Pancreas (tissue), 10 donors: Measurements from ENCODE around the gene GALNT17. TPM values are rescaled to one million over a fixed set of nuclear protein-coding genes. Genes with fewer than 3 reads are reported as not detected.

Source experiments
- ATAC-seq, 4 donors: fragments of 200-7000 bp; cut with Tn5 transposase; one replicate each; pipeline versions ENCODE4 v1.8.0 to v1.9.1; 2020; ENCODE audit warnings: mild to moderate bottlenecking in 4 of 4, moderate library complexity in 4 of 4
- DNase-seq, 6 donors: peaks; one replicate each; pipeline ENCODE4 v3.0.0-alpha.2; 2020
- FAIRE-seq: peaks from 2 replicates; lab custom pipeline; 2012; peaks lifted over from hg19 to GRCh38; lab: Jason Lieb, UNC
- H3K27ac ChIP-seq, 4 donors: fragments of 200-600 bp; sonication (generic); 1 replicate in 3 of 4; 2 replicates in 1 of 4; pipeline versions ENCODE4 v1.5.0 to v1.8.0; 2020
- H3K27me3 ChIP-seq, 4 donors: fragments of 200-600 bp; one replicate each; pipeline ENCODE4 v1.8.0; 2021
- H3K36me3 ChIP-seq, 3 donors: fragments of 200-600 bp; sonication (generic) in 1 of 3; one replicate each; pipeline versions ENCODE4 v1.5.0 to v1.8.0; 2020 to 2021
- H3K4me1 ChIP-seq, 3 donors: fragments of 200-600 bp; one replicate each; pipeline ENCODE4 v1.8.0; 2021
- H3K4me3 ChIP-seq, 4 donors: fragments of 200-600 bp; sonication (generic) in 2 of 4; one replicate each; pipeline versions ENCODE4 v1.5.0 to v1.8.0; 2020 to 2021
- H3K9me3 ChIP-seq, 4 donors: fragments of 200-600 bp; one replicate each; pipeline ENCODE4 v1.8.0; 2021
- WGBS, 2 donors: extraction: QIAGEN DNeasy Blood & Tissue Kit; methylation state at CpG; one replicate each; pipeline ENCODE4 v1.1.7; 2013; 5-methylcytosine and 5-hydroxymethylcytosine counted together
- intact Hi-C, 3 donors: fragments of 100-400 bp; cut with DNase I; formaldehyde crosslinking; loops; one replicate each; pipeline versions ENCODE4 v1.11.1 to v1.14.2; 2022
- polyA plus RNA-seq, 2 donors: library from polyadenylated mRNA; stranded (reverse); fragments of 200-250 nt; gene quantifications; one replicate each; pipeline ENCODE4 v1.2.3, GENCODE V29; 2013
- total RNA-seq, 6 donors: library from RNA; stranded (reverse); fragmentation: NEBNext Ultra II Directional in 4 of 6; extraction: Animal tissue kit (Norgen Biotek cat#: 25700) in 4 of 6; gene quantifications; one replicate each; pipeline versions ENCODE4 v1.2.1 to v1.2.4, GENCODE V29; 2021 to 2023
- TF ChIP-seq, protein P1 (sequence below), 4 donors: fragments of 200-600 bp; sonication (generic) in 3 of 4; IDR thresholded peaks; one replicate each; pipeline versions ENCODE4 v1.5.0 to v1.8.0; 2021; ENCODE audit warnings: antibody characterized with exemption in 4 of 4
- donor health status: healthy with polysubstance abuse.
- donor health status: DM: no; HTN: no; CAD: no; lungs with moderate emphysema.
- donor health status: DM: no; HTN: no; CAD: no.
- donor health status: control.
- donor health status: control.
- donor health status: Bipolar disorder and iron deficiency.
- donor health status: DM: yes; HTN: yes; CAD: no.
- donor health status: DM: no; HTN: no; CAD: no.
- donor health status: DM: no; HTN: no; CAD: no.
- donor health status: DM: yes; HTN: yes; CAD: no.

Gene GALNT17
- total and polyA plus RNA-seq, 8 donors: 0.70 to 4.6 (median 2.9) TPM

DNA sequence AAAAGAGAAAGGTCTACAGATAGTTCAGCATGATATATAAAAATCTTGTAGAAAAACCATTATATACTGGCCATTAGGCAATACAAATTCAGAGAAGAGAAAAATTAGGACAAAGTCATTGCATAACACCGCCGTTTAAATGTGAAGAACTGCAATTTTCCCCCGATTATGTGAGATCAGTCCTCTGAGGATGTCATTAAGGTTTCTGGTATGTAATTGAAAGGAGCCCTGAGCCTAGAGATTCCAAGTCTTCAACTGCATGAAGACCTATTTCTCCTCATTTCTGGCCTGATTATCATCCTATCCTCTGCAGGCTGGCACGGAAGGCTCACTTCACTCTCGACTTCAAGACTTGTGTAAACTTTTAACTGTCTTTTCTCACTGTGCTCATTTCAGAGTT lies 395.3 kb downstream of the GALNT17 start:
- Histone ChIP-seq H3K27ac (no peak overlapping the region), H3K4me1 (no peaks in the 10 kb centered on the region), H3K36me3 (no peaks in the 10 kb centered on the region), H3K4me3 (no peak overlapping the region), H3K9me3 (no peaks in the 10 kb centered on the region), H3K27me3 (no peaks in the 10 kb centered on the region)
- 77 to 84% methylated on average over 5 of the region's 5 CpGs for WGBS, 2 donors
- DNase-seq (no peak), FAIRE-seq (no peak), ATAC-seq (no peak)
- intact Hi-C loops: no loop called here
- TF ChIP-seq, protein P1, sequence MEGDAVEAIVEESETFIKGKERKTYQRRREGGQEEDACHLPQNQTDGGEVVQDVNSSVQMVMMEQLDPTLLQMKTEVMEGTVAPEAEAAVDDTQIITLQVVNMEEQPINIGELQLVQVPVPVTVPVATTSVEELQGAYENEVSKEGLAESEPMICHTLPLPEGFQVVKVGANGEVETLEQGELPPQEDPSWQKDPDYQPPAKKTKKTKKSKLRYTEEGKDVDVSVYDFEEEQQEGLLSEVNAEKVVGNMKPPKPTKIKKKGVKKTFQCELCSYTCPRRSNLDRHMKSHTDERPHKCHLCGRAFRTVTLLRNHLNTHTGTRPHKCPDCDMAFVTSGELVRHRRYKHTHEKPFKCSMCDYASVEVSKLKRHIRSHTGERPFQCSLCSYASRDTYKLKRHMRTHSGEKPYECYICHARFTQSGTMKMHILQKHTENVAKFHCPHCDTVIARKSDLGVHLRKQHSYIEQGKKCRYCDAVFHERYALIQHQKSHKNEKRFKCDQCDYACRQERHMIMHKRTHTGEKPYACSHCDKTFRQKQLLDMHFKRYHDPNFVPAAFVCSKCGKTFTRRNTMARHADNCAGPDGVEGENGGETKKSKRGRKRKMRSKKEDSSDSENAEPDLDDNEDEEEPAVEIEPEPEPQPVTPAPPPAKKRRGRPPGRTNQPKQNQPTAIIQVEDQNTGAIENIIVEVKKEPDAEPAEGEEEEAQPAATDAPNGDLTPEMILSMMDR (IDR thresholded peaks at IDR 0.05): no peak

DNA sequence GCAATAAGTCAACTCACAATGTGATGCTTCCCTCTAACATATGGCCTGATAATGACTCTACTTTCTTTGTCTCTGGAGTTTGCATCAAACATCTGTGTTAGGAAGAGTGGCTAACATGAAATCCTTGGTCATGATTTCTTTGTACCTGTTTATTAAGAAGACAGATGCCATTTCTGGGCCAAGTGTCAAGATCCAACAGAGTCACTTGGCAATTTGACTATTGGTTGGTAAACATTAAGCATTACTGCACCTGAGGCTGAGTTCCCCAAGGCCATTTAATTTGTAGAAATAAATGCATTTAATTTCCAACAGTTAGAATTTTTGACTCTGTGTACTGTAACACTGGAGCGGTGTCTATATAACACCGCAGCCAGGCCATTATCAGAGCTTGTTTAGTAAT lies 403.7 kb downstream of the GALNT17 start:
- DNase-seq (no peak), FAIRE-seq (no peak), ATAC-seq (no peak)
- TF ChIP-seq, protein P1 (IDR thresholded peaks at IDR 0.05): no peak
- Histone ChIP-seq H3K9me3 (no peaks in the 10 kb centered on the region), H3K36me3 (no peaks in the 10 kb centered on the region), H3K27ac (no peak overlapping the region), H3K4me1 (no peaks in the 10 kb centered on the region), H3K4me3 (no peak overlapping the region), H3K27me3 (no peaks in the 10 kb centered on the region)
- WGBS, 2 donors: 87 to 92% methylated on average over 2 of the region's 2 CpGs
- intact Hi-C loops: no loop called here

DNA sequence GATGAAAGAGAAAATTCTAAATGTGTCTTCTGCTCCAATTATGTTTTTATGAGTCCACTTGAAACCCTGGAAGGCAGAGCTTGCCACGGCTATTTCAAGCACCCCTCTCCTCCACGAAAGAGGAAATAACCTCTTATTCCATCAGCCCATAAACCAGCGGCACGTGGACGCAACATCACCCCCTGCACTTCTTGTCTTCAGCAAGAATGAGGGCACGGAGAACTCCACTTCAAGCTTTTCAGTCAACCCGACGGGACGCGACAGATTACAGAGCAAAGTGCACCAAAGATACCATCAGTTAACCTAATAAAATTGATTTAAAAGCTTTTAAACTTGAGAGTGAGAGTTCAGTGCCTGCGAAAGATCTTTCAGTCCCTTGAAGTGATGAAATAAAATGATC lies 406.3 kb downstream of the GALNT17 start:
- no peak for ATAC-seq
- Histone ChIP-seq H3K36me3 (no peaks in the 10 kb centered on the region), H3K4me1 (no peaks in the 10 kb centered on the region), H3K4me3 (no peak overlapping the region), H3K27ac (no peak overlapping the region), H3K27me3 (no peaks in the 10 kb centered on the region), H3K9me3 (no peaks in the 10 kb centered on the region)
- no peak for DNase-seq
- intact Hi-C loops: no loop called here
- FAIRE-seq: no peak
- TF ChIP-seq, protein P1 (IDR thresholded peaks at IDR 0.05): no peak
- 75 to 77% methylated on average over 11 of the region's 11 CpGs for WGBS, 2 donors

DNA sequence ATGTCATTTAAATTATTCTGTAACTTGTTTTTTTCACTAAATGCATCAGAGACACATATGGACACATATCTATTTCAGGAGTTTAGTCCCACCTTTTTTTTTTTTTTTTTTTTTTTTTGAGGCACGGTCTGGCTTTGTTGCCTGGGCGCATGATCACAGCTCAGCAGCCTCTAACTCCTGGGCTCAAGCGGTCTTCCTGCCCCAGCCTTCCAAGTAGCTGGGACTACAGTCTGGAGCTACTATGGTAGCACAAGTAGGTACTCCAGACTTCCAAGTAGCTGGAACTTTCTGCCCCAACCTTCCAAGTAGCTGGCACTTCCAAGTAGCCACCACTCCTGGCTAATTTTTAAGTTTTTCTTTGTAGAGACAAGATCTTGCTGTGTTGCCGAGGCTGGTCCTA lies 407.7 kb downstream of the GALNT17 start:
- intact Hi-C loops: no loop called here
- Histone ChIP-seq H3K9me3 (no peaks in the 10 kb centered on the region), H3K36me3 (no peaks in the 10 kb centered on the region), H3K4me1 (no peaks in the 10 kb centered on the region), H3K27me3 (no peaks in the 10 kb centered on the region), H3K4me3 (no peak overlapping the region), H3K27ac (no peak overlapping the region)
- FAIRE-seq (no peak), DNase-seq (no peak), ATAC-seq (no peak)
- 96 to 97% methylated on average over 4 of the region's 4 CpGs for WGBS, 2 donors
- TF ChIP-seq, protein P1 (IDR thresholded peaks at IDR 0.05): no peak

DNA sequence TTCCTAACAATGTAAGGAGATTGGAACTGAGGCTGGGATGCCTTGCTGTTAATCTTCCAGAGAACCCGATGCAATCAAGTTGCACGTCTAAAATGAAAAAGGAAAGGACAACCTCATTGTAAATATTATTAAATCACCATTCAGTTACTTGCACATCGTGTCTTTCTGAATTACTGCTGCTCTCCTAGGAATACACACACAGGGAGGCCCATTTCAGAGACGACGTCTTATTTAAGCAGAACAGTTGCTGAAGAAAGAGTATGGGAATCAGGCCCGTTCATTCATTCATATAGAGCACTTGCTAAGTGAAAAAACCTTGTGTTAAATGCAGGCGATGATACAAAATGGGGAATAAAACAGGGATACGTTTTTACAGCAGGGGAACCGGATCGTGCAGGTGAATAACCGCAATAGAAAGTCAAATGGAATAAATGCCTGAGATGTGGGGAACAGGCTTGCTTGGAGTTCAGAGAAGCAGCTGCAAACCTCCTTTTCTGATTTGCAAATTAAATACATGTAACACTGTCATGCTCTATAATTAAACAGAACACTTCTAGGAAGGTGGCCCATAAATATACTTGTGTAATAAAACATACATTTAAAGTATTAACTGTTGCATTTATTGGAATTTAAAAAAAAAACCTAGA lies 409.9 kb downstream of the GALNT17 start:
- H3K4me1 ChIP-seq: no peaks in the 10 kb centered on the region
- no peak overlapping the region for H3K27ac ChIP-seq
- TF ChIP-seq, protein P1 (IDR thresholded peaks at IDR 0.05): no peak
- intact Hi-C loops: no loop called here
- no peaks in the 10 kb centered on the region for H3K36me3 ChIP-seq
- 88 to 90% methylated on average over 11 of the region's 11 CpGs for WGBS, 2 donors
- no peaks in the 10 kb centered on the region for H3K27me3 ChIP-seq
- no peak for ATAC-seq
- FAIRE-seq: no peak
- no peak overlapping the region for H3K4me3 ChIP-seq
- no peak for DNase-seq
- H3K9me3 ChIP-seq: no peaks in the 10 kb centered on the region
